K562 (cell line): ENCODE data around the gene GP1BB. TPM values are rescaled to one million over a fixed set of nuclear protein-coding genes. Genes with fewer than 3 reads are reported as not detected.

Experiments
- ADNP ChIP-seq: fragments of 200-800 bp; sonication (Bioruptor generic); IDR thresholded peaks from 2 replicates; pipeline ENCODE4 v1.6.1; 2016; ENCODE audit warnings: missing genetic modification characterization, missing compliant biosample characterization
- ARID1B ChIP-seq: fragments of 450-650 bp; IDR thresholded peaks from 2 replicates; pipeline ENCODE4 v1.6.1; 2016; ENCODE audit warnings: antibody characterized with exemption, mild to moderate bottlenecking, inconsistent platforms
- ASH1L ChIP-seq: fragments of 450-650 bp; IDR thresholded peaks from 2 replicates; pipeline ENCODE4 v1.6.1; 2018; ENCODE audit warnings: borderline replicate concordance, mild to moderate bottlenecking, low read depth; ENCODE audit not compliant: partially characterized antibody
- ESRRA ChIP-seq: fragments of 450-650 bp; IDR thresholded peaks from 2 replicates; pipeline ENCODE4 v1.6.1; 2014; ENCODE audit warnings: low read depth, mild to moderate bottlenecking, moderate library complexity, borderline replicate concordance
- FOXM1 ChIP-seq, 2 experiments: fragments of 450-650 bp in 1 of 2; sonication (generic) in 1 of 2; formaldehyde crosslinking in 1 of 2; IDR thresholded peaks; 2 replicates each; pipeline versions ENCODE4 v1.6.1 to v1.9.0; 2017 to 2022; ENCODE audit warnings: low read depth in 2 of 2, mild to moderate bottlenecking in 2 of 2, missing genetic modification reagents in 1 of 2, moderate library complexity in 1 of 2
- GABPA ChIP-seq: fragments of 200-800 bp; sonication (Bioruptor generic); conservative IDR thresholded peaks from 2 replicates; pipeline ENCODE4 v1.6.1; 2016; ENCODE audit warnings: low read depth, missing genetic modification characterization, missing compliant biosample characterization
- HEY1 ChIP-seq: fragments of 250-450 bp; sonication (Bioruptor Pico); IDR thresholded peaks from 2 replicates; pipeline ENCODE4 v1.5.0; 2020; ENCODE audit warnings: mild to moderate bottlenecking, moderate library complexity, borderline replicate concordance
- HMBOX1 ChIP-seq: sonication (generic); IDR thresholded peaks from 2 replicates; pipeline ENCODE4 v1.6.1; 2016
- MAZ ChIP-seq, 2 experiments: fragments of 450-650 bp in 1 of 2; sonication (generic) in 1 of 2; formaldehyde crosslinking; IDR thresholded peaks in 1 of 2; conservative IDR thresholded peaks in 1 of 2; 2 replicates each; pipeline versions ENCODE4 v1.4.0 to v1.5.0; 2020; ENCODE audit warnings: mild to moderate bottlenecking in 1 of 2, missing genetic modification reagents in 1 of 2
- MYC ChIP-seq, 2 experiments: fragments of 250-450 bp in 1 of 2; sonication (Bioruptor Pico) in 1 of 2; IDR thresholded peaks; 2 replicates each; pipeline versions ENCODE4 v1.5.1 to v1.6.1; 2012 to 2021; ENCODE audit warnings: low read depth in 2 of 2, borderline replicate concordance in 1 of 2, improper control_type of control experiment in 1 of 2, low read length in 1 of 2, mild to moderate bottlenecking in 1 of 2, moderate library complexity in 1 of 2
- RNF2 ChIP-seq: sonication (generic); IDR thresholded peaks from 2 replicates; pipeline ENCODE4 v1.6.1; 2016
- ZBTB40 ChIP-seq, 2 experiments: fragments of 450-650 bp in 1 of 2; sonication (generic) in 1 of 2; formaldehyde crosslinking in 1 of 2; IDR thresholded peaks; 2 replicates each; pipeline versions ENCODE4 v1.7.1 to v1.9.0; 2016 to 2022; ENCODE audit warnings: inconsistent platforms in 1 of 2, mild to moderate bottlenecking in 1 of 2, missing genetic modification reagents in 1 of 2
- ZBTB43 ChIP-seq: sonication (generic); formaldehyde crosslinking; IDR thresholded peaks from 2 replicates; pipeline ENCODE4 v1.8.0; 2023; ENCODE audit warnings: mild to moderate bottlenecking, missing genetic modification reagents
- ZC3H11A ChIP-seq: IDR thresholded peaks from 2 replicates; pipeline ENCODE4 v1.6.1; 2012; ENCODE audit warnings: low read depth, low read length, improper control_type of control experiment
- polyA plus RNA-seq, 8 experiments: library from polyadenylated mRNA; depleted of rRNA in 4 of 8; stranded (reverse) in 5 of 8; unstranded in 3 of 8; fragments of >200 nt; fragmentation: Nextera tagmentation in 2 of 8; fragmentation: Illumina TruSeq in 1 of 8; extraction: Ambion mirVana in 2 of 8; extraction: Trizol in 1 of 8; gene quantifications; 2 replicates each; pipeline versions ENCODE4 v1.2.1 to v1.2.3, GENCODE V29; 2011 to 2014; ENCODE audit warnings: inconsistent platforms in 1 of 8, missing spikeins in 1 of 8
- total RNA-seq, 7 experiments: library from RNA; depleted of rRNA in 6 of 7; stranded (reverse); fragments of >200 nt in 6 of 7; fragmentation: Illumina TruSeq in 2 of 7; extraction: Trizol in 2 of 7; gene quantifications; 2 replicates each; pipeline versions ENCODE4 v1.2.1 to v1.2.3, GENCODE V29; 2011 to 2021; ENCODE audit warnings: low replicate concordance in 1 of 7

Gene GP1BB
- total and polyA plus RNA-seq, 9 of the 15 experiments (the other 6 are each of a cell fraction or from before 2014, with no cell fraction given), result 0.69 to 162 (median 2.8) TPM

GRCh38 chr22:19717691-19718455, 5.5 kb upstream of the GP1BB start (continued):
- no peak for TF ChIP-seq ZBTB40 (IDR thresholded peaks at IDR 0.05)
- TF ChIP-seq ZBTB40 (CRISPR knock-in tag; IDR thresholded peaks at IDR 0.05), result no peak
- TF ChIP-seq ESRRA, result no peak
- no peak for TF ChIP-seq FOXM1 (IDR thresholded peaks at IDR 0.05; ENCODE audit: low read depth)
- no peak for TF ChIP-seq FOXM1 (CRISPR knock-in tag; IDR thresholded peaks at IDR 0.05; ENCODE audit: low read depth)
- TF ChIP-seq MAZ (CRISPR knock-in tag; conservative IDR thresholded peaks at IDR 0.05 in 1 of 2, IDR thresholded peaks at IDR 0.05 in 1 of 2), result no peak
- TF ChIP-seq HEY1 (CRISPR knock-in tag), result no peak
- TF ChIP-seq MYC (IDR thresholded peaks at IDR 0.05; ENCODE audit: low read depth, low read length), result peak; percentile 97
- TF ChIP-seq MYC (CRISPR knock-in tag; IDR thresholded peaks at IDR 0.05; ENCODE audit: borderline replicate concordance, low read depth), result peak; percentile 95
- no peak for TF ChIP-seq ARID1B
- TF ChIP-seq ASH1L, result no peak
- TF ChIP-seq ZC3H11A, result no peak; the same call in none of the 2 replicates
- TF ChIP-seq GABPA, result no peak
- TF ChIP-seq ADNP (tag), result no peak
- no peak for TF ChIP-seq HMBOX1
- no peak for TF ChIP-seq RNF2
- TF ChIP-seq ZBTB43 (CRISPR knock-in tag), result no peak
